Type B pancreatic cell (in vitro differentiated cells): ENCODE results near the gene CLDND1. TPM values are rescaled to one million over a fixed set of nuclear protein-coding genes. Genes with fewer than 3 reads are reported as not detected.

Experiments used
- DNase-seq: peaks from one replicate; pipeline ENCODE4 v3.0.0; 2021; ENCODE audit warnings: mixed read lengths; ENCODE audit not compliant: unreplicated experiment; ENCODE audit errors: extremely low spot score
- H3K27ac Mint-ChIP-seq: 2 replicates; pipeline ENCODE4 v1.8.0; 2021; ENCODE audit warnings: mild to moderate bottlenecking, mixed read lengths
- H3K27me3 Mint-ChIP-seq: 2 replicates; pipeline ENCODE4 v1.8.0; 2021; ENCODE audit warnings: mixed read lengths
- H3K36me3 Mint-ChIP-seq: 2 replicates; pipeline ENCODE4 v1.8.0; 2021; ENCODE audit warnings: mixed read lengths
- H3K4me1 Mint-ChIP-seq: one replicate; pipeline ENCODE4 v1.8.0; 2021; ENCODE audit warnings: mixed read lengths; ENCODE audit not compliant: unreplicated experiment
- H3K4me3 Mint-ChIP-seq: 2 replicates; pipeline ENCODE4 v1.8.0; 2021; ENCODE audit warnings: mild to moderate bottlenecking, mixed read lengths
- H3K9me3 Mint-ChIP-seq: 2 replicates; pipeline ENCODE4 v1.8.0; 2021; ENCODE audit warnings: mixed read lengths
- CTCF ChIP-seq: fragments of 200-600 bp; sonication (generic); conservative IDR thresholded peaks from 2 replicates; pipeline ENCODE4 v1.5.0; 2021; ENCODE audit warnings: antibody characterized with exemption, mild to moderate bottlenecking
- total RNA-seq: library from RNA; stranded (reverse); gene quantifications from 2 replicates; pipeline ENCODE4 v1.2.1, GENCODE V29; 2021; ENCODE audit warnings: low replicate concordance

CLDND1 gene
- total RNA-seq, 1 donor from 2014 or later, result 83.1 TPM

- Mint-ChIP-seq H3K4me1 (no peaks in the 10 kb centered on the region), H3K9me3 (no peaks in the 10 kb centered on the region), H3K27me3 (peaks cover 6% of the 10 kb centered on the region), H3K36me3 (no peaks in the 10 kb centered on the region), H3K4me3 (no peak overlapping the region), H3K27ac (no peak overlapping the region)
- no peak for DNase-seq
- no peak for TF ChIP-seq CTCF
Observed at GRCh38 chr3:98536456-98537017, 13.8 kb upstream of the CLDND1 start.

- DNase-seq, result no peak
- Mint-ChIP-seq H3K4me3 (no peak overlapping the region), H3K27ac (no peak overlapping the region), H3K4me1 (no peaks in the 10 kb centered on the region), H3K36me3 (no peaks in the 10 kb centered on the region), H3K9me3 (no peaks in the 10 kb centered on the region), H3K27me3 (peaks cover 6% of the 10 kb centered on the region)
- no peak for TF ChIP-seq CTCF
Observed at GRCh38 chr3:98534734-98535133, 12.0 kb upstream of the CLDND1 start.

GRCh38 chr3:98534168-98534567, 11.5 kb upstream of the CLDND1 start:
- Mint-ChIP-seq H3K36me3 (no peaks in the 10 kb centered on the region), H3K4me3 (no peak overlapping the region), H3K9me3 (no peaks in the 10 kb centered on the region), H3K4me1 (no peaks in the 10 kb centered on the region), H3K27ac (no peak overlapping the region), H3K27me3 (peaks cover 6% of the 10 kb centered on the region)
- no peak for DNase-seq
- TF ChIP-seq CTCF, result no peak

GRCh38 chr3:98532709-98533571, 10.2 kb upstream of the CLDND1 start:
- Mint-ChIP-seq H3K36me3 (no peaks in the 10 kb centered on the region), H3K4me1 (no peaks in the 10 kb centered on the region), H3K4me3 (no peak overlapping the region), H3K27me3 (peaks cover 6% of the 10 kb centered on the region), H3K9me3 (no peaks in the 10 kb centered on the region), H3K27ac (no peak overlapping the region)
- no peak for TF ChIP-seq CTCF
- no peak for DNase-seq

- Mint-ChIP-seq H3K27me3 (peaks cover 6% of the 10 kb centered on the region), H3K4me1 (no peaks in the 10 kb centered on the region), H3K4me3 (no peak overlapping the region), H3K27ac (no peak overlapping the region), H3K36me3 (no peaks in the 10 kb centered on the region), H3K9me3 (no peaks in the 10 kb centered on the region)
- TF ChIP-seq CTCF, result no peak
- no peak for DNase-seq
Observed at GRCh38 chr3:98532275-98532637, 9.6 kb upstream of the CLDND1 start.
